Measurements from ENCODE around the gene FAM83F.
"Not testable (repeated sequence)": the region's sequence is repeated elsewhere in the genome, so short reads cannot be mapped to it uniquely, and the experiment has no call there.

FAM83F gene

GRCh38 chr22:39966470-39966869 lies 28.3 kb upstream of the FAM83F start:
- DNase-seq (ENCODE audit: low spot score): no peak

GRCh38 chr22:39967103-39967829 lies 27.5 kb upstream of the FAM83F start:
- no peak for DNase-seq (ENCODE audit: low spot score)

- no peak for DNase-seq (ENCODE audit: low spot score)
These were observed 26.5 kb upstream of the FAM83F start for GRCh38 chr22:39967996-39968972.

- no peak for DNase-seq (ENCODE audit: low spot score)
These were observed 24.0 kb upstream of the FAM83F start for GRCh38 chr22:39970742-39971141.

- DNase-seq (ENCODE audit: low spot score): no peak
These were observed 22.1 kb upstream of the FAM83F start for GRCh38 chr22:39972641-39973040.

GRCh38 chr22:39973656-39974055 lies 21.1 kb upstream of the FAM83F start:
- no peak for DNase-seq (ENCODE audit: low spot score)

- no peak for DNase-seq (ENCODE audit: low spot score)
These were observed 20.7 kb upstream of the FAM83F start for GRCh38 chr22:39974065-39974464.

GRCh38 chr22:39979048-39979447 lies 15.7 kb upstream of the FAM83F start:
- DNase-seq (ENCODE audit: low spot score): no peak

GRCh38 chr22:39979458-39979857 lies 15.3 kb upstream of the FAM83F start:
- DNase-seq (ENCODE audit: low spot score): no peak

GRCh38 chr22:39980596-39980995 lies 14.2 kb upstream of the FAM83F start:
- no peak for DNase-seq (ENCODE audit: low spot score)

GRCh38 chr22:39983346-39983745 lies 11.4 kb upstream of the FAM83F start:
- DNase-seq (ENCODE audit: low spot score): no peak

- DNase-seq (ENCODE audit: low spot score): no peak
These were observed 10.7 kb upstream of the FAM83F start for GRCh38 chr22:39984006-39984405.

GRCh38 chr22:39984746-39985145 lies 10.0 kb upstream of the FAM83F start:
- DNase-seq (ENCODE audit: low spot score): no peak

GRCh38 chr22:39985383-39986035 lies 9.2 kb upstream of the FAM83F start:
- DNase-seq (ENCODE audit: low spot score): no peak

- no peak for DNase-seq (ENCODE audit: low spot score)
These were observed 6.2 kb upstream of the FAM83F start for GRCh38 chr22:39988386-39989114.

- no peak for DNase-seq (ENCODE audit: low spot score)
These were observed 5.1 kb upstream of the FAM83F start for GRCh38 chr22:39989633-39990032.

GRCh38 chr22:39990686-39991085 lies 4.1 kb upstream of the FAM83F start:
- no peak for DNase-seq (ENCODE audit: low spot score)

GRCh38 chr22:39991159-39991860 lies 3.4 kb upstream of the FAM83F start:
- DNase-seq (ENCODE audit: low spot score): no peak

GRCh38 chr22:39992088-39992826 lies 2.5 kb upstream of the FAM83F start:
- DNase-seq (ENCODE audit: low spot score): no peak

GRCh38 chr22:39992894-39993293 lies 1.9 kb upstream of the FAM83F start:
- not testable (repeated sequence) for DNase-seq (ENCODE audit: low spot score)
